NCI-H1105 (cell line): Measurements from ENCODE around the gene ZNF324B.
"Not testable (repeated sequence)": the region's sequence is repeated elsewhere in the genome, so short reads cannot be mapped to it uniquely, and the experiment has no call there.

Experiments used
- DNase-seq: peaks from one replicate; lab custom pipeline; 2025; lab: John Stamatoyannopoulos, UW

Gene ZNF324B

DNA sequence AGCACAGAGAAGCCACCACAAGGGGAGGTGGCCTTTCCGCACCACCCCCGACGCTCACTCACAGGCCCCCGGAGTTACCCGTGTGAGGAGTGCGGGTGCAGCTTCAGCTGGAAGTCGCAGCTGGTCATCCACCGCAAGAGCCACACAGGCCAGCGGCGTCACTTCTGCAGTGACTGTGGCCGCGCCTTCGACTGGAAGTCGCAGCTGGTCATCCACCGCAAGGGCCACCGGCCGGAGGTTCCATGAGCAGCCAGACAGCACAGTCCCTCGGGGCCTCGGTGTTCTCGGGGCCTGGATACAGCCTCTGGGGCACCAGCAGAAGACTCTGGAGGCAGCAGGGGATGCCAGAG, 29.0 kb downstream of the ZNF324B start:
- no peak for DNase-seq

DNA sequence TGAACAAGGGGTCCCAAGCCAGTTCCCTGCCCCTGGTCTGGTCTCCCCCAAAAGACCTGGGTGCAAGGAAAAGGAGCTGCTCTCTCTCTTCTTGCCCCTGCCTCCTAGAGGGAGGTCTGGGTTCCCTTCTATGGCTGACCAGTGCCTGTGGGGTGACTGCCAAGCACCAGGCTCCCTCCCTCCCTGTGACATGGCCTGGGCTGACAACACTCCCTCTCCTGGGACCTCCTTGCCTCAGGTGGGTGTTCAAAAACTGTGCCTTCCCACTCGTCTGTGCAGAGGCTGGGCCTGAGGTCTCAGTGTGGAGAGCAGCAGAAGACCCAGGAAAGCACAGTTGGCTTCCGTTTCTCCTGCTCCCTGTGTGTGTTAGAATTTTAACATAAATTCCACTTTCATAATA, 29.4 kb downstream of the ZNF324B start:
- DNase-seq = no peak

DNA sequence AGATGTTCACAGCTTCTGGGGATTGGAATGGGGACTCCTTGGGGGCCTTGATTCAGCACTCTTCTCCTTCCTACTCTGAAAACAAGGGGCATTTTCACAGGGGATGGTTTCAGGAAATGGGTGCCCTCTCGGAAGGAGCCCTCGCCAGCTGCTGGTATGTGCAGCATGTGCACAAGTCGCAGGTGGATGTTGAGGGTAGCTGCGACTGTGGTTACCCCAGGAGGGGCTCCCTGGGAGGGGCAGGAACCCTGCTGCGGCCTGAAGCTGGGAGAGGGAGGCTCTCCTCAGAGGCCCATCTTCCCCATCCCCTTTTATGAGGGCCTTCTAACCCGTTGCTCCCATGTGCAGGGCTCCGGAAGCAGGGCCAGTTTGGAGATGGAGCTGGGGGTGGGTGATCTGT, 30.9 kb downstream of the ZNF324B start:
- no peak for DNase-seq

DNA sequence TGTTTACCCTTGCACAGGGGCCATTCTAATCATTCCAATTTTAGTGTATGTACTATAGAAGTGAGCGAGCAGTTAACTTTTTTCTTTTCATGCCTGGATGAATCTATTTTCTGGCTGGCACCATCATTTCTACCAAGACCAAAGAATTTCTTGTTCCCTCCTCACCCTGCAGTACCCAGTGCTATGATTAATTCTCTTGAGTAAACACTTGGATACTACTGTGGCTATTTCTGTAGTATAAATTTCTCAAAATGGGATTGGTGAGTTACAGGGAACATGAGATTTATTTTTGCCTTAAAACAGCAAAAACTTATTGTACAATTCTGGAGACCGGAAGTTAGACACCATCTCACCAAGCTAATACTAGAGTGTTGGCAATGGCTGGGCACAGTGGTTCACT, 32.4 kb downstream of the ZNF324B start:
- DNase-seq = no peak

- not testable (repeated sequence) for DNase-seq
Measured at GRCh38 chr19:58484349-58484748, 32.9 kb downstream of the ZNF324B start.

DNA sequence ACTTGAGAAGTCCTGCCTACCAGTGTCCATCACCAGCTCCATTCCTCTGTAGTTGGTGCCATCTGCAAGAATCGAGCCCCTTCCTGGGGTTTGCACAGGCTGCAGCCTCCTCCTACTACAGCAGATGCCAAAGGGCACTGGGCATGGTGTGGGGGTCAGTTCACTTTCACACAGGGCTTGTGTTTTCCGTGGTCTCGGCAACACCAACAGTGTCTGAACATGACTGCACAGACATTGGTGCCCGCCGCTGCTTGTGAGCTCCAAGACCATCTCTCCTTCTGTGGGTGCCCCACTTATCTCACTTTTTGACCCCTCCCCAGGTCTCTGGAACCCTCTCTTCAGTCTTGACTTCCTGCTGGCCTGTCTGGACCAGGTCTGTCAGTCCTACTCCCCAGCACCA, 40.0 kb downstream of the ZNF324B start:
- DNase-seq = no peak

DNA sequence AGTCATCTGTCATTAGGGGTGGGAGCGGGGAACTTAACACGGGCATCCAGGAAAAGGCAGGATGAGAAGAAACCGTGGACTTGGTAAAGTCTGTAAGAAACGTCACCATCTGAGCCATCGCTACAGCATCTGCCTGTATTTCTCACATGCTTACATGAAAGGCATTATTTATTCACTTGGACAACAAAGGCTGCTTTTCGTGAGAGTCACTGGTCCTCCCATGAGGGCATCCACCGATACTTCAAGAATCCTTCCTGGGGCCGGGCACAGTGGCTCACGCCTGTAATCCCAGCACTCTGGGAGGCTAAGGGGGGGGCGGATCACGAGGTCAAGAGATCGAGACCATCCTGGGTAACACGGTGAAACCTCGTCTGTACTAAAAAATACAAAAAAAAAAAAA, 40.8 kb downstream of the ZNF324B start:
- DNase-seq = no peak

DNA sequence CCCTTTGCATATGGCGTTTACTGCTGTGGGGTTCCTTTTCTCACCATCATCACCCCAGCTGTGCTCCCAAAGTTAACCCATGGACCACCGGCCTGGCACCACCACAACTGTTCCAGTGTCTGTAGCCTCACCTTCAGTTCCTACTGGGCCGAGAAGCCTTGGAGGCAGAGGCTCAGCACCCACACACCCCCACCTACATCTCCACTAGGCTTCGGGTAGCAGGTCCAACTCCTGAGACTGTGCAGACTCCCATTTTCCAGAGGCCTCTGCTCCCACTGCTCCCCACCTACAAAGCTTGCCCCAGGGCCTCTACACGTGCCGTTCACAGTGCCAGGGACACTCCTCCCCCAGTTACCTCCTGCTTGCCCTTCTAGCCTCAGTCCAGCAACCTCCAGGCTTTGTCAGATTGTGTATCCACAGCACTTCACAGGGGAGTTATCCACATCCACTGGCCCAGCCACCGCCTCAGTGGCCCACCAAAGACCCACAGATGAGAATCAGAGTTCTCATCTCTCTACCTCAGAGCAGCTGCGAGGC, 46.3 kb downstream of the ZNF324B start:
- no peak for DNase-seq

DNA sequence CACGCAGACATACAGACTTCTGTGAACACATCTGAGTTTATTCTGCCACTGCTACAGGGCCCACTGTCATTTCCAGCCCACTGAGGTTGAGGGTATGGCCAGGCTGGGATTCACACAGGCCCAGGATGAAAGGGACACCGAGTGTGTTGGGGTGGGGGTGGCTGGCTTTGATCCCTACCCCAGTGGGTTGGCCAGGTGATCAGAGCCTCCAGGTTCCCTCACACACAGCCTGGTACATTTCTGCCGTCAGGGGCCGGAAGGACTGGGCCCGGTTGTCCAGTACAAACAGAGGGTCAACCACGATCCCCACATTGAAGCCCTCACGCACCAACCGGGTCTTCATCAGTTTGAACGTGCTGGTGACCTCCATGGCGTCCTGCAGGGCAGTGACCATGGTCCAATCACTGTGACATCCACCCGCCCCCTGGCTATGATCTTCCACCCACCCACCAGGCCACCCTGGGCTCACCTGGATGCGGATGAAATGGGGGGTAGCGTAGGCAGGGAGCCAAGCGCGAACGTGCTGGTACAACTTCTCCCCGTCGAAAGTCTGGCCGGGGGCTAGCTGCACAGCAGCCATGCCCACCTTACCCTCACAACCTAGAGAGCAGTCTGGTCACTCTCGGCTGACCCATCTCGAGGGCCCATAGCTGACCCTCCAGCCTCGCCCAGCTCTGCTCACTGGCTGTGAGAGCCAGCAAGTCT, 47.0 kb downstream of the ZNF324B start:
- DNase-seq = no peak

GRCh38 chr19:58499021-58499927, 47.9 kb downstream of the ZNF324B start:
- DNase-seq = peak; percentile 90

GRCh38 chr19:58500242-58500641, 48.8 kb downstream of the ZNF324B start:
- no peak for DNase-seq
